ENCODE results near the gene SPG7.
"Not testable (repeated sequence)": the region's sequence is repeated elsewhere in the genome, so short reads cannot be mapped to it uniquely, and the experiment has no call there.

The SPG7 gene

DNA sequence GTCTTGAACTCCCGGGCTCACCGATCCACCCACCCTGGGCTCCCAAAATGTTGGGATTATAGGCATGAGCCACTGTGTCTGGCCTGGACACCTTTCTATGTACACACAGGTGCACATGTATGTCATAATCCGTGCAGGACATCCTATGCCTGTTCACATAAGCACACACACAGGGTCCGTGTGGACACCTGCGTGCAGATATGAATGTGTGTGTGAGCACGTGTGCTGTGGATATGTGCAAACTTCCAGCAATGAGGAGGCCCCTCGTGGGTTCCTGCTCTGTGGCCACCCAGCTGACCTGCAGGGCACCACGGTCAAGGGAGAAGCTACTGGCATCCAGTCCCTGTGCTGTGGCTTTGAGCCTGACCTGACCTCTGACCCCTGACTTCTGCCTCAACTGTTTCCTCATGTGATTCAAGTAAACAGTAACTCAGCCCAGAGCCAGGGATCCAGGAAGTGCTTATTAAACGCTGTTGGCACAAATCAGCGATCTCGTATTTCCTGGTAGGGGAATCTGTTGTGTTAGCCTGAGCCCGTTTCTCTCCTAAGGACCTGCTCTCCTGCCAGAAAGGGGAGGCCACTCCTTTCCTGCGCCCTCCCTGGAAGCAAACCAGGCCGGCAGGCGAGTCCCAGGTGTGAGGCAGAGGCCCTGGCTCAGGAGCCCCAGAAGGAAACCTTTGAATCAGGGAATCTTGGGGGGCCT is 73.8 kb downstream of the SPG7 start:
- DNase-seq: no peak

DNA sequence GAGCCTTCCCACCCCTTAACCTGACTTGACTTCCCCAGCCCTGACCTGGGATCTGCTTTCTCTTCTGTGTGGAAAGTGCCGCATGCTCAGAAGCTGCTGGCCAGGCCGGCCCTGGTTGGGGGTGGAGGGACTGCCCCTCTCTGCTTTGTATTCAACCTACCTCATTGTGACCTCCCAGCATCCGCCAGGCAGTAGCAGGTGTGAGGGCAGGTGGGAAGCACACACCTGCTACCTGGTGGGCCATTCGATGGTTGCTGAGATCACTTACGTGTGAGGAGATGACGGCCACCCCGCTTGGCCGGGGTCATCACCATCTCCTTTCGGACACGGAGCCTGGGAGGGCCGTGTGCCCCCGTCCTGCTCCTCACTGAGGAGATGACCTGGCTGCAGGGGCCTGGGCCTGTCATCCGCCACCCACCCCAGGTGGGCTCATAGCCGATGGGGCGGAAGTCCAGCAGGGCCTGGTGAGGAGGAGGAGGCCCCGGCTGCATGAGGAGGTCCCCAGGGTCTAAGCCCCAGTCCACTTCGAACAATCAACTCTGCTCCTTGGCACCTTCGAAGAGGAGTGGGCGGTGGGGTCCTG is 74.5 kb downstream of the SPG7 start:
- DNase-seq: no peak

- no peak for DNase-seq
These were observed 75.1 kb downstream of the SPG7 start for GRCh38 chr16:89583197-89583894.

GRCh38 chr16:89583895-89584644 is 75.9 kb downstream of the SPG7 start:
- no peak for DNase-seq

DNA sequence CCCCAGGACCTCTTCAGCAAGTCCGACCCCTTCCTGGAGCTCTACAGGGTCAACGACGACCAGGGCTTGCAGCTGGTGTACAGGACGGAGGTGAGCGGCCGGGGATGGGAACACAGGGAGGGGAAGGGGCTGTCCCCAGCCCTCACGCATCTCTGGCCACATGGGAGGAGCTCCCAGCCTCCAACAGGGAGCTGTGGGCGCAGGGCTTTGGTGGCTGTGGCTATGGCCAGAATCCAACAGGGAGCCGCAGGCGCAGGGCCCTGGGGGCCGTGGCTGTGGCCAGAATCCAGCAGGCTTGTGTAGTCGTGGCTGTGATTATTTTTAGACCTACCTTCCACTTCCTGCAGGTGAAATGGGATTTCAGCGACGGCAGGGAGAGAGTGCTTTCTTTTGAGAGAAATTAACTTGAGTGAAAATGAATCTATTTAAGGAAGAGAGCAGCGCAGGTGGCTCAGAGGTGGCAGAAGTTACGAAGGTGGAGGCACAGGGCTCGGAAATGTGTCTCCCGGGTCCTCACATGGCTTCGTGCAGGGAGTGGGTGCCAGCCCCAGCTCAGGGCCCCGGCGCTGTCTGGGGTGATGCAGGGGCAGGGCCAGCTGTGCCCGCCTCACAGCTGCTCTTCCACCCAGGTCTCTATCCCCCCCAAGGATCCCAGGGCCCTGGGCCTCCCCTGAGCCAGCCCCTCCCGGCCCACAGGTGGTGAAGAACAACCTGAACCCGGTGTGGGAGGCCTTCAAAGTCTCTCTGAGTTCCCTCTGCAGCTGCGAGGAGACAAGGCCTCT is 76.8 kb downstream of the SPG7 start:
- DNase-seq: no peak

DNA sequence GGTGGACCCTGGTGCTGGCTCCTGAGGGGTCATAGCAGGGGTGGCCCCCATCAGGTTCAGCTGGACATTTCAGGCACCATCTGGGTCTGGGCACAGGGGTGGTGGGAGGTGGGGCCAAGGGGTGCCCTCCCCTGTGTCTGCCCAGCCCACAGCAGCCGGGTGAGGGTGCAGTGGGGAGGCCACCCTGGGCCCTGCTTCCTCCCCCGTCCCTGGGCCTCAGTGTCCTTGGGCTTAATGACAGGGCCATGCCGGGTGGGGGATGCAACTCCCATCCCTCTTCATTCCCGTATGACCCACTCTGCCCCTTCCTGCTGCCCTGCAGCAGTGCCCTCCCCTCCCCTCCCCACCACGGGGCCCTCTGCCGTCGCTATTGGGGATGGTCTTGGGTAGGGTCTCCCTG is 78.0 kb downstream of the SPG7 start:
- no peak for DNase-seq

DNA sequence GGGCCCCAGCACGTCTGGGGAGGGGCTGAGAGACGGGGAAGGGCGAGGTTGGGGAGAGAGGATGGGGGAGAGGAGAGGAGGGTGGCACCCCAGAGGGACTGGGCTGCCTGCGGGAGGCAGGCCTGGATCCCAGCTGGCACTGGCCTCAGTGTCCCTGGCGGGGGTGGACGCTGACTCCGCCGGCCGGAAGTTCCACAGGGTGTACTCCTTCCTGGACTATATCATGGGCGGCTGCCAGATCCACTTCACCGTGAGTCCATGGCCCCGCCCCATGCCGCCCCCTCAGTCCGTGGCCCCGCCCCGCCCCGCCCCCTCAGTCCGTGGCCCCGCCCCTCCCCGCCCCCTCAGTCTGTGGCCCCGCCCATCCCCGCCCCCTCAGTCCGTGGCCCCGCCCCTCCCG is 78.7 kb downstream of the SPG7 start:
- DNase-seq: peak in 1 of 5 experiments; percentile 27

- not testable (repeated sequence) for DNase-seq
These were observed 79.5 kb downstream of the SPG7 start for GRCh38 chr16:89587676-89588075.

GRCh38 chr16:89588413-89589109 is 80.4 kb downstream of the SPG7 start:
- DNase-seq: no peak

DNA sequence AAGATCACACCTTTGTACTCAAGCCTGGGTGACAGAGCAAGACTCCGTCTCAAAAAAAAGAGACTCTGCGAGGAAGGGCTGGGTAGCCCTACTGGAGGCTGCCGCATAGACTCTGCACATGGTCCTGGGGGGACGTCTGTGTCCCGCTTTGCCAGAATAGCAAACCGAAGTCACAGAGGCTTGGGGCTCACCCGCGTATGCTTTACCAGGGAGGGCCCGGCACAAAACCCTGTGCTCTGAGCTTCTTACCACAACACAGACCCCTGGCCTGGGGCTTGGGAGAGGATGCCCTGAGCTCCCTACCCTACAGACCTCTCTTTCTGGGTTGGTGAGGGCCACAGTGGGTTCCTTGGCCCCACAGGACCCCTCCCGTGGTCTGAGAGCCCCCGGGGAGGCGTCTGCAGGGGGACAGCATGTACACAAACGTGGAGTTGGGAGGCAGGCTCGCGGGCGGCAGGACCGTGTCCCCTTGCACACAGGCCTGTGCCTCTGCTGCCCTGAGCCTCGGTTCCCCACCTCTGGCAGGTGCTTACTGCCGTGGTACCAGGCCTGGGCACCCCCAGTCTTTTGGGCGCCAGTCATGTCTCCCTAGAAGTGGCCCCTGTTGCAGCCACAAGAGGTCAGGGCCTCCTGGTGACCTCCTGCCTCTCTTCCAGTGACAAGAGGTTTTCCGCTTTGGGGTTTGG is 81.2 kb downstream of the SPG7 start:
- no peak for DNase-seq

DNA sequence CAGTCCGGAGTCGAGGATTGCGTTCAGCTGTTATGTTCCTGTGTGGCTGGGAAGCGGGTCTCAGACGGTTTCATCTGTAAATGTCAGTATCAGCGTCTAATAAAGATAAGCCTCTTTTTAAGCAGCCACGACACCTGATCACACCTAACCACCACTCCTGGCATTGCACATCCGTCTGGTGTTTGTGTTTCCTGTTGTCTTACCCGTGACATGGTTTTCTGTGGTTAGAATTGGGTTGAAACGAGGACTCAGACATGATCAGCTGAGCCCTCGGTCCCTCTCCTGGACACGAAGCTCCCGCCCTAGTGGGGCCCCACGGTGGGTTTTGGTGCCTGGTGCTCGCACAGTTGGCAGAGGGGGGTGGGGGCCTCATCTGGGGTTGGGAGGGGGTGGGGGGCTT is 85.6 kb downstream of the SPG7 start:
- peak in 3 of 5 experiments; percentile 42 to 91 (median 77) for DNase-seq

GRCh38 chr16:89595330-89596060 is 87.3 kb downstream of the SPG7 start:
- DNase-seq: no peak

DNA sequence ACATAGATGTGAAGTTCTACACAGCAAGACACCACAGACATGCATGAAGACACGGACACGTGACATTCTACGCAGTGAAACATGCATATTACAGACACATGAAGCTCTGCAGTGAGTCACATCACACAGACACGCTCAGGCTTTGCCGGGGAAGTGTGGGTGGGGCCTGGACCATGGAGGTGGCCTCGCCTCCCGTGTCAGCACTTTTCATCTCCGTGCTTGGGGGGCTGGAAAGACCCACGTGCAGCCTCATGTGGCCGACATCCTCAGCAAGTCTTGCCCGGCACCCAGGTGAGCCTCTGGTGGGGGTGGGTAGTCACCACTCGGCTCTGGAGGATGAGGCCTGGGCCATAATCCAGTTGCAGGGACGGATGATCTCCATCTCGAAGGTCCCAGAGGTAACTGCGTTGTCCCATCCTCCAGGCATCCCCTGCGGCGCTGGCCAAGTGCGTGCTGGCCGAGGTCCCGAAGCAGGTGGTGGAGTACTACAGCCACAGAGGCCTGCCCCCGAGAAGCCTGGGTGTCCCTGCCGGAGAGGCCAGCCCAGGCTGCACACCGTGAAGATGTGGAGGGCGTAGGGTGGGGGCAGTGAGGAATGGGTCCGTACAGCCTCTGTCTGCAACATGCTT is 88.0 kb downstream of the SPG7 start:
- no peak for DNase-seq

DNA sequence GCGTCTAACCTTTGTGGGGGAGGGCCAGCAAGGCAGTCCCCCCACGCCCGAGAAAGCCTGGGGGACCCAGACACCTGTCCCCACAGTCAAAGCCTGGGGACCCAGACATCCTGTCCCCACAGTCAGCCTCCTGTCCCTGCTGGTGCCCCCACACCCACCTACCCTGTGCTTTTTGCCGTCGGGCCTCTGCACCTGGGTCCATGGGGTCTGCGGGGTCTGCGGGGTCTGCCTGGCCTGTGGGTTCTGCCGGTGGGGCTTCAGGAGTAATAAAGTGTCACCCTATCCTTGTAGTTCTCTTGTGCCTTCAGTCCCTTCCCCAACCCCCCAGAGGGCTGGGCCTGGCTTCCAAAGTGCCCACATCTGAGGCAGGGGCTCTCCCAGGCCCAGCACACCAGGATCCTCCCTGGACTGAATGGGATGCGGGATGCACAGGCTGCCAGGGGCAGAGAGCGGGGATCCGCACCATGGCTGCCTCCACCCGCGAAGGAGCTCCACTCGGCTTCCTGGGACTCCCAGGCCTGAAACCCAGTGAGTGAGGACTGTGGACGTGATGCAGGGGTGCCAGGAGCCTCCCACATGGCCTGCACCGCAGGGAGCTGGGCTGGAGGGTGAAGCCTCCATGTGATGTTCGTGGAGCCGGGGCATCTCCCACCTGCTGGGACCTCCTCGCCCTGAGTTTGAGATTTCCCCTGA is 88.9 kb downstream of the SPG7 start:
- no peak for DNase-seq

GRCh38 chr16:89598199-89598598 is 90.0 kb downstream of the SPG7 start:
- peak in 1 of 5 experiments; percentile 47 for DNase-seq

GRCh38 chr16:89599451-89599858 is 91.3 kb downstream of the SPG7 start:
- DNase-seq: peak in 2 of 5 experiments; percentile 29 to 38

DNA sequence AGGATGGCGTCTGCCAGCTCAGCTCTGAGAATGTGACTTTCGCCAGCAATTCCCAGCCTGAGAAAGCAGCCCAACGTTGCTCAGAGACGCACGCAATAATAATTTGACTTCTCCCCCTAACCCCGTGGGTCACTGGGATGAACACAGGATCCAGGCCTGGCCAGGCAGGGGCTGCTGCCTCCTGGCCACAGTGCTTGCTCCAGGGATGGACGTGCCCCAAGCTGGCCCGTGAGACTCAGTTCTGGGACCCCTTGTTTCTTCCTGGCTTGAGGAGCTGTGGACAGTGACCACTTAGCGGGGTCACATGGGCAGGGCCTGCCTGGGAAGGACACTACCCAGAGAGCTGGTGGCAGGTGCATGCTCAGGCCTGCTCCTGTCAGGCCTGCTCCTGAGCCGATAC is 91.7 kb downstream of the SPG7 start:
- no peak for DNase-seq

DNA sequence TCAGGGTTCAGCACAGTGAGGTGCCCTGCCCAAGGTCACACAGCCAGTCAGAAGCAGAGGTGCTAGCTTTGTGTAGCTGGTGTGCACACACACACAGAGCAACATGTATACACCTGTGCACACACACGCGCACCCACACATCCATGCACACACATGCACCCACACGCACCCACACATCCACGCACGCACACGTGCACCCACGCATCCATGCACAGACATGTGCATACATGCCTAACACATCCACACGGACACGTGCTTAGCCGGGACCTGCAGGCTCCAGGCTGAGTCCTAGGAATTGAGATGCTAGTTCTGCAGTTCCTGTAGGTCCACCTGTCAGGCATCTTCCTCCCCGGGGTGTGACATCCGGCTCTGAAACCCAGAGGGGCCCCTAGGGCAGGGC is 92.2 kb downstream of the SPG7 start:
- no peak for DNase-seq

- DNase-seq: no peak
These were observed 92.8 kb downstream of the SPG7 start for GRCh38 chr16:89600956-89601355.

Data from T-helper 2 cell (primary cell).